HepG2 (cell line): ENCODE data around the gene COMMD9. TPM values are rescaled to one million over a fixed set of nuclear protein-coding genes. Genes with fewer than 3 reads are reported as not detected.

Source experiments
- ATAC-seq: fragments of 200-7000 bp; cut with Tn5 transposase; 3 replicates; pipeline ENCODE4 v1.9.1; 2020; ENCODE audit warnings: mild to moderate bottlenecking, moderate library complexity
- BruUV-seq: library from RNA; stranded (reverse); fragments of 400-500 nt; replicated peaks from 2 replicates; lab custom pipeline; 2021; lab: Mats Ljungman, UMichigan
- CTCF ChIA-PET: fragments of 300-600 bp; formaldehyde crosslinking; extraction: SDS; loops from one replicate; lab custom pipeline; 2021; ENCODE audit warnings: low total read pairs, inconsistent platforms, low intra/inter-chr PET ratio; lab: Yijun Ruan, JAX
- POLR2A ChIA-PET: fragments of 350-600 bp; sonication (Branson Sonifier 250); formaldehyde crosslinking; loops from one replicate; lab custom pipeline; 2020; ENCODE audit warnings: antibody characterized with exemption, inconsistent platforms; lab: Yijun Ruan, JAX
- DNase-seq: peaks from one replicate; pipeline ENCODE4 v3.0.0-alpha.2; 2015; ENCODE audit warnings: low spot score
- FAIRE-seq: peaks from 3 replicates; lab custom pipeline; 2011; peaks lifted over from hg19 to GRCh38; lab: Jason Lieb, UNC
- H2AFZ ChIP-seq: one replicate; pipeline ENCODE4 v1.6.1; 2011; ENCODE audit warnings: low read length, inconsistent platforms
- H3K27ac ChIP-seq: fragments of 300-600 bp; 3 replicates; pipeline ENCODE4 v1.8.0; 2011; ENCODE audit warnings: mixed run types, mild to moderate bottlenecking, mixed read lengths, low read length, inconsistent platforms; ENCODE audit not compliant: insufficient read depth; ENCODE audit errors: extremely low read length
- H3K27me3 ChIP-seq, 2 experiments: fragments of 200-600 bp in 1 of 2; 2 replicates in 1 of 2; 3 replicates in 1 of 2; pipeline versions ENCODE4 v1.6.0 to v1.8.0; 2011; ENCODE audit warnings: low read length in 2 of 2, mild to moderate bottlenecking in 2 of 2, moderate library complexity in 2 of 2, inconsistent platforms in 1 of 2; ENCODE audit not compliant: insufficient read depth in 2 of 2, control insufficient read depth in 1 of 2
- H3K36me3 ChIP-seq, 2 experiments: fragments of 200-600 bp in 1 of 2; replicated peaks in 1 of 2; 2 replicates in 1 of 2; 3 replicates in 1 of 2; pipeline versions ENCODE4 v1.5.1 to v1.8.0; 2011; ENCODE audit warnings: low read length in 2 of 2, inconsistent platforms in 1 of 2; ENCODE audit not compliant: insufficient read depth in 2 of 2, control insufficient read depth in 1 of 2
- H3K4me1 ChIP-seq: 2 replicates; pipeline ENCODE4 v1.5.1; 2012; ENCODE audit warnings: low read length, inconsistent platforms; ENCODE audit not compliant: insufficient read depth
- H3K4me2 ChIP-seq: 2 replicates; pipeline ENCODE4 v1.6.0; 2011; ENCODE audit warnings: low read depth, low read length, inconsistent platforms
- H3K4me3 ChIP-seq, 3 experiments: fragments of 200-600 bp in 1 of 3; sonication (generic), shearing (Covaris generic) in 1 of 3; replicated peaks in 1 of 3; 2 replicates each; pipeline ENCODE4 v1.5.1; 2011 to 2016; ENCODE audit warnings: low read length in 3 of 3, inconsistent platforms in 2 of 3, low read depth in 2 of 3, mild to moderate bottlenecking in 2 of 3, control low read depth in 1 of 3, mixed read lengths in 1 of 3; ENCODE audit not compliant: insufficient read depth in 1 of 3
- H3K79me2 ChIP-seq: one replicate; pipeline ENCODE4 v1.6.1; 2011; ENCODE audit warnings: low read length, inconsistent platforms; ENCODE audit not compliant: insufficient read depth
- H3K9ac ChIP-seq: 2 replicates; pipeline ENCODE4 v1.6.0; 2011; ENCODE audit warnings: mild to moderate bottlenecking, low read depth, low read length, inconsistent platforms; ENCODE audit not compliant: insufficient read depth
- H3K9me3 ChIP-seq: 2 replicates; pipeline ENCODE4 v1.5.1; 2012; ENCODE audit warnings: mild to moderate bottlenecking, low read length
- H4K20me1 ChIP-seq: 2 replicates; pipeline ENCODE4 v1.6.0; 2011; ENCODE audit warnings: inconsistent platforms, mild to moderate bottlenecking, low read length, moderate library complexity; ENCODE audit not compliant: insufficient read depth
- HMGA1 ChIP-seq: sonication (generic); formaldehyde crosslinking; conservative IDR thresholded peaks from 2 replicates; pipeline ENCODE4 v1.4.0; 2020; ENCODE audit warnings: missing genetic modification reagents
- HNF1A ChIP-seq, 2 experiments: sonication (generic) in 1 of 2; formaldehyde crosslinking in 1 of 2; IDR thresholded peaks; 2 replicates each; pipeline versions ENCODE4 v1.4.0 to v1.6.1; 2016 to 2020; ENCODE audit warnings: borderline replicate concordance in 1 of 2, low read depth in 1 of 2, mild to moderate bottlenecking in 1 of 2, missing genetic modification reagents in 1 of 2
- TFDP1 ChIP-seq: IDR thresholded peaks from 2 replicates; pipeline ENCODE4 v1.6.1; 2016; ENCODE audit warnings: missing compliant biosample characterization, missing genetic modification reagents, borderline replicate concordance
- ZNF572 ChIP-seq: sonication (generic); formaldehyde crosslinking; IDR thresholded peaks from 2 replicates; pipeline ENCODE4 v1.5.1; 2020; ENCODE audit warnings: mild to moderate bottlenecking, missing genetic modification reagents
- ZNF879 ChIP-seq: sonication (generic); formaldehyde crosslinking; IDR thresholded peaks from 2 replicates; pipeline ENCODE4 v1.8.1; 2023; ENCODE audit warnings: missing genetic modification reagents
- in situ Hi-C: cut with HindIII; loops from 2 replicates; pipeline ENCODE4 v1.10.0; 2017; ENCODE audit warnings: low pct_unique_long_range_greater_than_20kb; ENCODE audit not compliant: extremely low pct_ligation_motif_present
- intact Hi-C: fragments of 100-400 bp; cut with micrococcal nuclease; formaldehyde crosslinking; loops from one replicate; pipeline ENCODE4 v1.10.0; 2022; ENCODE audit not compliant: unreplicated experiment
- polyA plus RNA-seq, 8 experiments: library from polyadenylated mRNA; depleted of rRNA in 3 of 8; stranded (reverse) in 7 of 8; unstranded in 1 of 8; fragments of >200 nt; fragmentation: Illumina TruSeq in 4 of 8; extraction: Trizol in 4 of 8; gene quantifications; 2 replicates each; pipeline versions ENCODE4 v1.2.1 to v1.2.3, GENCODE V29; 2011 to 2016; ENCODE audit warnings: low read depth in 4 of 8, missing spikeins in 1 of 8, mixed read lengths in 1 of 8; ENCODE audit not compliant: insufficient read depth in 1 of 8
- total RNA-seq, 5 experiments: library from RNA; depleted of rRNA; stranded (reverse); fragments of >200 nt; fragmentation: Illumina TruSeq; extraction: Trizol; gene quantifications; 2 replicates each; pipeline ENCODE4 v1.2.3, GENCODE V29; 2016; ENCODE audit warnings: low read depth in 1 of 5

Gene COMMD9
- total and polyA plus RNA-seq, 2 of the 13 experiments (the other 11 are each of a cell fraction or from before 2014, with no cell fraction given), result 47.3 to 76.7 TPM

GRCh38 chr11:36237391-36237790 lies 51.8 kb downstream of the COMMD9 start:
- in situ Hi-C loops, result no loop called here
- POLR2A ChIA-PET, result no interaction called here
- no peak for DNase-seq
- H3K27me3 ChIP-seq, result no peaks in the 10 kb centered on the region
- H4K20me1 ChIP-seq, result no peaks in the 10 kb centered on the region
- no TSS peak for BruUV-seq
- CTCF ChIA-PET, result no interaction called here
- no peak for ATAC-seq
- H3K36me3 ChIP-seq, result no peaks in the 10 kb centered on the region
- H2AFZ ChIP-seq, result no peak overlapping the region
- TF ChIP-seq ZNF879 (CRISPR knock-in tag), result no peak
- no peak for TF ChIP-seq HNF1A (IDR thresholded peaks at IDR 0.05; ENCODE audit: low read depth)
- TF ChIP-seq HNF1A (CRISPR knock-in tag; IDR thresholded peaks at IDR 0.05; ENCODE audit: borderline replicate concordance), result no peak
- no peak for TF ChIP-seq HMGA1 (CRISPR knock-in tag)
- no peak for TF ChIP-seq ZNF572
- no peak for TF ChIP-seq TFDP1 (CRISPR knock-in tag)
- no peaks in the 10 kb centered on the region for H3K4me1 ChIP-seq
- no peaks in the 10 kb centered on the region for H3K79me2 ChIP-seq
- FAIRE-seq, result no peak
- no peak overlapping the region for H3K9ac ChIP-seq
- intact Hi-C loops, result no loop called here
- H3K27ac ChIP-seq, result no peak overlapping the region
- no peak overlapping the region for H3K4me2 ChIP-seq
- no peaks in the 10 kb centered on the region for H3K9me3 ChIP-seq
- no peak overlapping the region for H3K4me3 ChIP-seq
